Heart left ventricle (tissue), 13 donors: ENCODE results near the gene GLYR1.

Source experiments
- CTCF ChIP-seq, 12 donors: fragments of 200-600 bp; sonication (generic) in 4 of 12; IDR thresholded peaks; one replicate each; pipeline versions ENCODE4 v1.5.0 to v1.8.0; 2018 to 2022; ENCODE audit warnings: antibody characterized with exemption in 12 of 12, mild to moderate bottlenecking in 5 of 12
- POLR2A ChIP-seq, 2 donors: fragments of 450-650 bp; IDR thresholded peaks; one replicate each; pipeline ENCODE4 v1.6.1; 2017; ENCODE audit warnings: antibody characterized with exemption in 2 of 2, mild to moderate bottlenecking in 2 of 2, moderate library complexity in 2 of 2
- donor health status: ischemic (EF 13 %, LVEDD 7.1; RV severe dilation, severe dysfunction).
- donor health status: DM: no; HTN: yes; CAD: no.
- donor health status: DM: no; HTN: no; CAD: no.
- donor health status: ischemic (EF 25% LVEDD 6.9; RV normal size, moderate dysfunction).
- donor health status: ischemic (EF 25% LVEDD 5.7; RV mildly dilated, moderate dysfunction).
- donor health status: ischemic (EF 35%, LVEDD 5.7; RV mildly dilated, moderate dysfunction).
- donor health status: nonischemic (EF 11% LVEDD 7.7; RV severe dilation, severe dysfunction).
- donor health status: DM: yes; HTN: yes; CAD: no.
- donor health status: PGD.
- donor health status: ischemic (EF 29% LVEDD 5.4; RV normal size, mild dysfunction).
- donor health status: nonischemic (EF 23%, LVEDD 6.1; RV moderate dilation, normal function).

GRCh38 chr16:4806280-4806679, 40.8 kb downstream of the GLYR1 start:
- no peak for TF ChIP-seq CTCF (IDR thresholded peaks at IDR 0.05)
- TF ChIP-seq POLR2A (IDR thresholded peaks at IDR 0.05): no peak
